Gastrocnemius medialis (tissue), 4 donors: ENCODE results near the gene VARS1. TPM values are rescaled to one million over a fixed set of nuclear protein-coding genes. Genes with fewer than 3 reads are reported as not detected.

Source experiments
- ATAC-seq, 2 donors: fragments of 150-250 bp; one replicate each; pipeline ENCODE4 v1.9.1; 2016
- DNase-seq, 2 donors: peaks; one replicate each; pipeline ENCODE4 v3.0.0-alpha.2; 2019
- H3K27ac ChIP-seq, 4 donors: fragments of 200-600 bp; sonication (generic); 1 replicate in 1 of 4; 2 replicates in 3 of 4; pipeline ENCODE4 v1.5.1; 2016 to 2018; ENCODE audit warnings: mild to moderate bottlenecking in 2 of 4, moderate library complexity in 1 of 4
- H3K27me3 ChIP-seq, 3 donors: fragments of 200-600 bp; sonication (generic) in 2 of 3; 1 replicate in 1 of 3; 2 replicates in 2 of 3; pipeline versions ENCODE4 v1.5.1 to v1.6.0; 2016 to 2019; ENCODE audit warnings: mild to moderate bottlenecking in 1 of 3, moderate library complexity in 1 of 3
- H3K36me3 ChIP-seq, 2 donors: fragments of 200-600 bp; sonication (generic) in 1 of 2; one replicate each; pipeline ENCODE4 v1.5.1; 2017 to 2018
- H3K4me1 ChIP-seq, 2 donors: fragments of 200-600 bp; sonication (generic) in 1 of 2; one replicate each; pipeline ENCODE4 v1.5.1; 2016 to 2017; ENCODE audit warnings: mild to moderate bottlenecking in 2 of 2
- H3K4me3 ChIP-seq, 4 donors: fragments of 200-600 bp; sonication (generic) in 3 of 4; 1 replicate in 1 of 4; 2 replicates in 3 of 4; pipeline ENCODE4 v1.5.1; 2016 to 2019; ENCODE audit warnings: mild to moderate bottlenecking in 2 of 4
- H3K9me3 ChIP-seq, 3 donors: fragments of 200-600 bp; sonication (generic) in 2 of 3; 1 replicate in 1 of 3; 2 replicates in 2 of 3; pipeline ENCODE4 v1.5.1; 2016 to 2019
- POLR2A ChIP-seq, 2 donors: fragments of 450-650 bp; IDR thresholded peaks; one replicate each; pipeline ENCODE4 v1.6.1; 2017; ENCODE audit warnings: antibody characterized with exemption in 2 of 2, mild to moderate bottlenecking in 2 of 2, moderate library complexity in 2 of 2
- in situ Hi-C, 4 donors: fragments of 200-750 bp; cut with MboI; loops; one replicate each; pipeline versions ENCODE4 v1.15.0 to v1.8.0; 2017; ENCODE audit warnings: low sequenced_read_pairs in 4 of 4
- intact Hi-C: fragments of 100-400 bp; cut with DNase I; formaldehyde crosslinking; loops from one replicate; pipeline ENCODE4 v1.15.1; 2023; ENCODE audit warnings: low total_unique reads
- total RNA-seq, 4 donors: library from RNA; depleted of rRNA; stranded (reverse); fragments of >200 nt; gene quantifications; one replicate each; pipeline versions ENCODE4 v1.1.0 to v1.2.3, GENCODE V29; 2016
- TF ChIP-seq, protein P1 (sequence below), 5 experiments: fragments of 450-650 bp in 3 of 5; fragments of 200-600 bp in 2 of 5; sonication (generic) in 2 of 5; IDR thresholded peaks in 4 of 5; conservative IDR thresholded peaks in 1 of 5; 1 replicate in 4 of 5; 2 replicates in 1 of 5; pipeline ENCODE4 v1.5.1; 2016 to 2019; ENCODE audit warnings: antibody characterized with exemption in 5 of 5, mild to moderate bottlenecking in 3 of 5, moderate library complexity in 3 of 5

Gene VARS1
- total RNA-seq, 4 donors from 2014 or later: 39.2 to 102 (median 67.4) TPM

- intact Hi-C loops: no loop called here
- peaks cover 0 to 77% of the 10 kb centered on the region in 2 donors for H3K36me3 ChIP-seq
- in situ Hi-C loops: no loop called here
- H3K4me3 ChIP-seq: no peak overlapping the region
- no peak overlapping the region for H3K27ac ChIP-seq
- ATAC-seq: no peak
- no peaks in the 10 kb centered on the region for H3K27me3 ChIP-seq
- TF ChIP-seq POLR2A (IDR thresholded peaks at IDR 0.05): no peak
- TF ChIP-seq, protein P1, sequence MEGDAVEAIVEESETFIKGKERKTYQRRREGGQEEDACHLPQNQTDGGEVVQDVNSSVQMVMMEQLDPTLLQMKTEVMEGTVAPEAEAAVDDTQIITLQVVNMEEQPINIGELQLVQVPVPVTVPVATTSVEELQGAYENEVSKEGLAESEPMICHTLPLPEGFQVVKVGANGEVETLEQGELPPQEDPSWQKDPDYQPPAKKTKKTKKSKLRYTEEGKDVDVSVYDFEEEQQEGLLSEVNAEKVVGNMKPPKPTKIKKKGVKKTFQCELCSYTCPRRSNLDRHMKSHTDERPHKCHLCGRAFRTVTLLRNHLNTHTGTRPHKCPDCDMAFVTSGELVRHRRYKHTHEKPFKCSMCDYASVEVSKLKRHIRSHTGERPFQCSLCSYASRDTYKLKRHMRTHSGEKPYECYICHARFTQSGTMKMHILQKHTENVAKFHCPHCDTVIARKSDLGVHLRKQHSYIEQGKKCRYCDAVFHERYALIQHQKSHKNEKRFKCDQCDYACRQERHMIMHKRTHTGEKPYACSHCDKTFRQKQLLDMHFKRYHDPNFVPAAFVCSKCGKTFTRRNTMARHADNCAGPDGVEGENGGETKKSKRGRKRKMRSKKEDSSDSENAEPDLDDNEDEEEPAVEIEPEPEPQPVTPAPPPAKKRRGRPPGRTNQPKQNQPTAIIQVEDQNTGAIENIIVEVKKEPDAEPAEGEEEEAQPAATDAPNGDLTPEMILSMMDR (IDR thresholded peaks at IDR 0.05 in 4 of 5, conservative IDR thresholded peaks at IDR 0.05 in 1 of 5): no peak
- H3K4me1 ChIP-seq: no peaks in the 10 kb centered on the region
- no peaks in the 10 kb centered on the region for H3K9me3 ChIP-seq
- no peak for DNase-seq
Observed at GRCh38 chr6:31784098-31784925, 11.2 kb downstream of the VARS1 start.

DNA sequence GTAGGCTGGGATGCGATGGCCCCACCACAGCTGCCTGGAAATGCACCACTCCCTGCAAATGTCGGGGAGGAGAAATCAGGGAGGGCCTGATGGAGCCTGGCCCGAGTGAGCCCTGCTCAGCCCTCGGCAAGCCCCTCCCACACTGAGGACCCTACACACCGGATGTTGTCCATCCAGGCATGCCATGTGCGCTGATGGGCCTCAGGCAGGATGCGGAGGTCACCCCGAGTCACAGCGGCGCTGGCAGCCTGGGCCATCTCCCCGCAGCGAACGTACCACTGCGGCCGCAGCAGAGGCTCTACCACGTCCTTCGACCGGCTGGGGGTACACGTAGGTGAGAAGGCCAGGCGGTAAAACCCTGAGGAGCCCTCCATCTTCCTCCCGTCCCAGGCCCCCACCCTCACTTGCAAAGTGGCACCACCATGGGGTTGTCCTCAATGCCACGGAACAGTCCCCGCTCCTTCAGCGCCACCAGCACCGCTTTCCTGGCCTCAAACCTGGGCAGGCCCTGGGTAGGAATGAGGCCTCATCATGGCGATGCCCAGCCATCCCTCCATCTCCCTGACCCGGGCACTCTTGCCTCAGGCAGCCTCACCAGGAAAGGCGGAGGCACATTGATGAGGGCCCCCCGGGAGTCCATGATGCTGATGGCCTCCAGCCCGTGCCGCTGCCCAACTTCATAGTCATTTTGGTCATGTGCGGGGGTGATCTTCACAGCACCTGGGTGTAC is 13.3 kb downstream of the VARS1 start:
- Histone ChIP-seq H3K27ac (no peak overlapping the region), H3K4me3 (no peak overlapping the region), H3K4me1 (peaks cover 4 to 5% of the 10 kb centered on the region in 2 donors), H3K36me3 (peaks cover 0 to 82% of the 10 kb centered on the region in 2 donors), H3K27me3 (no peaks in the 10 kb centered on the region), H3K9me3 (no peaks in the 10 kb centered on the region)
- ATAC-seq: no peak
- in situ Hi-C loops (no loop called here), intact Hi-C loops (no loop called here)
- DNase-seq: no peak
- TF ChIP-seq, protein P1 (IDR thresholded peaks at IDR 0.05 in 4 of 5, conservative IDR thresholded peaks at IDR 0.05 in 1 of 5): no peak
- no peak for TF ChIP-seq POLR2A (IDR thresholded peaks at IDR 0.05)

- TF ChIP-seq, protein P1 (IDR thresholded peaks at IDR 0.05 in 4 of 5, conservative IDR thresholded peaks at IDR 0.05 in 1 of 5): no peak
- no peak for TF ChIP-seq POLR2A (IDR thresholded peaks at IDR 0.05)
- Histone ChIP-seq H3K36me3 (peaks cover 0 to 75% of the 10 kb centered on the region in 2 donors), H3K27me3 (no peaks in the 10 kb centered on the region), H3K4me3 (no peak overlapping the region), H3K27ac (no peak overlapping the region), H3K4me1 (peaks cover 11 to 14% of the 10 kb centered on the region in 2 donors), H3K9me3 (no peaks in the 10 kb centered on the region)
- intact Hi-C loops (no loop called here), in situ Hi-C loops (no loop called here)
- DNase-seq (no peak), ATAC-seq (no peak)
Observed at GRCh38 chr6:31781244-31782125, 14.1 kb downstream of the VARS1 start.

- Histone ChIP-seq H3K9me3 (no peaks in the 10 kb centered on the region), H3K4me3 (no peak overlapping the region), H3K27me3 (no peaks in the 10 kb centered on the region), H3K36me3 (peaks cover 0 to 72% of the 10 kb centered on the region in 2 donors), H3K4me1 (peaks cover 11 to 17% of the 10 kb centered on the region in 2 donors), H3K27ac (no peak overlapping the region)
- ATAC-seq: no peak
- in situ Hi-C loops: no loop called here
- DNase-seq: no peak
- TF ChIP-seq POLR2A (IDR thresholded peaks at IDR 0.05): no peak
- TF ChIP-seq, protein P1 (IDR thresholded peaks at IDR 0.05 in 4 of 5, conservative IDR thresholded peaks at IDR 0.05 in 1 of 5): no peak
- intact Hi-C loops: no loop called here
Observed at GRCh38 chr6:31780507-31781243, 14.9 kb downstream of the VARS1 start.
